Fibroblast of lung (primary cell): Measurements from ENCODE around the gene SOX12. TPM values are rescaled to one million over a fixed set of nuclear protein-coding genes. Genes with fewer than 3 reads are reported as not detected.

Experiments used
- DNase-seq, 2 donors: peaks; one replicate each; pipeline versions ENCODE4 v3.0.0 to v3.0.0-alpha.2; 2010; ENCODE audit warnings: low read depth in 2 of 2
- H2AFZ ChIP-seq: 2 replicates; pipeline ENCODE4 v1.5.1; 2012; ENCODE audit warnings: low read length, control low read depth, inconsistent platforms
- H3K27ac ChIP-seq: 2 replicates; pipeline ENCODE4 v1.5.1; 2011; ENCODE audit warnings: low read length, control low read depth; ENCODE audit not compliant: insufficient read depth
- H3K27me3 ChIP-seq: 2 replicates; pipeline ENCODE4 v1.5.1; 2011; ENCODE audit warnings: mild to moderate bottlenecking, low read length; ENCODE audit not compliant: control insufficient read depth, insufficient read depth
- H3K36me3 ChIP-seq: 2 replicates; pipeline ENCODE4 v1.5.1; 2011; ENCODE audit warnings: low read length; ENCODE audit not compliant: control insufficient read depth, insufficient read depth
- H3K4me1 ChIP-seq: 2 replicates; pipeline ENCODE4 v1.5.1; 2011; ENCODE audit warnings: low read length; ENCODE audit not compliant: control insufficient read depth, insufficient read depth; ENCODE audit errors: extremely low read depth
- H3K4me2 ChIP-seq: 2 replicates; pipeline ENCODE4 v1.5.1; 2011; ENCODE audit warnings: low read length, control low read depth; ENCODE audit not compliant: insufficient read depth; ENCODE audit errors: extremely low read depth
- H3K4me3 ChIP-seq, 4 experiments: fragments of 200-600 bp in 1 of 4; sonication (generic) in 1 of 4; replicated peaks in 1 of 4; 2 replicates each; pipeline ENCODE4 v1.5.1; 2011 to 2016; ENCODE audit warnings: low read length in 4 of 4, low read depth in 3 of 4, mild to moderate bottlenecking in 3 of 4, control low read depth in 2 of 4, inconsistent platforms in 1 of 4, mixed read lengths in 1 of 4; ENCODE audit not compliant: insufficient read depth in 1 of 4; ENCODE audit errors: control extremely low read depth in 1 of 4
- H3K79me2 ChIP-seq: 2 replicates; pipeline ENCODE4 v1.5.1; 2012; ENCODE audit warnings: mild to moderate bottlenecking, low read length, inconsistent platforms; ENCODE audit not compliant: control insufficient read depth, insufficient read depth
- H3K9ac ChIP-seq: 2 replicates; pipeline ENCODE4 v1.5.1; 2011; ENCODE audit warnings: mild to moderate bottlenecking, low read length, control low read depth; ENCODE audit not compliant: insufficient read depth
- H3K9me3 ChIP-seq: 2 replicates; pipeline ENCODE4 v1.5.1; 2012; ENCODE audit warnings: low read depth, low read length; ENCODE audit not compliant: control insufficient read depth, insufficient read depth
- H4K20me1 ChIP-seq: 2 replicates; pipeline ENCODE4 v1.5.1; 2011; ENCODE audit warnings: low read length; ENCODE audit not compliant: control insufficient read depth, insufficient read depth; ENCODE audit errors: extremely low read depth
- CTCF ChIP-seq, 2 donors: IDR thresholded peaks in 1 of 2; conservative IDR thresholded peaks in 1 of 2; 1 replicate in 1 of 2; 2 replicates in 1 of 2; pipeline ENCODE4 v1.5.1; 2011 to 2012; ENCODE audit warnings: low read length in 2 of 2, control low read depth in 1 of 2, inconsistent platforms in 1 of 2, low read depth in 1 of 2, mild to moderate bottlenecking in 1 of 2
- EZH2 ChIP-seq: IDR thresholded peaks from 2 replicates; pipeline ENCODE4 v1.5.1; 2012; ENCODE audit warnings: low read length, control low read depth, mild to moderate bottlenecking; ENCODE audit errors: missing control alignments
- polyA plus RNA-seq, 2 donors: library from polyadenylated mRNA; depleted of rRNA in 1 of 2; stranded (reverse) in 1 of 2; unstranded in 1 of 2; fragments of >200 nt; gene quantifications; 2 replicates each; pipeline ENCODE4 v1.2.1, GENCODE V29; 2011 to 2012; ENCODE audit warnings: missing spikeins in 1 of 2
- total RNA-seq: library from RNA; depleted of rRNA; stranded (reverse); fragments of >200 nt; gene quantifications from 2 replicates; pipeline ENCODE4 v1.2.1, GENCODE V29; 2014

SOX12 gene
- total and polyA plus RNA-seq, 2 donors (not counting 1 experiment from before 2014, with no cell fraction given) = 4.0 to 7.3 TPM

GRCh38 chr20:277496-277781 is 47.9 kb upstream of the SOX12 start:
- DNase-seq = no peak
- Histone ChIP-seq H3K27ac (no peak overlapping the region), H2AFZ (no peak overlapping the region)

GRCh38 chr20:278181-278580 is 47.2 kb upstream of the SOX12 start:
- no peak overlapping the region for H3K4me3 ChIP-seq
- no peak for DNase-seq
- H3K4me1 ChIP-seq = no peaks in the 10 kb centered on the region
- no peaks in the 10 kb centered on the region for H3K79me2 ChIP-seq
- H2AFZ ChIP-seq = no peak overlapping the region
- H3K4me2 ChIP-seq = no peak overlapping the region
- H3K27me3 ChIP-seq = no peaks in the 10 kb centered on the region
- H3K9me3 ChIP-seq = no peaks in the 10 kb centered on the region
- H3K36me3 ChIP-seq = no peaks in the 10 kb centered on the region
- TF ChIP-seq EZH2 (no peak), CTCF (conservative IDR thresholded peaks at IDR 0.05 in 1 of 2, IDR thresholded peaks at IDR 0.05 in 1 of 2; ENCODE audit: low read depth in 1 of 2, low read length in 2 of 2) (no peak)
- no peaks in the 10 kb centered on the region for H4K20me1 ChIP-seq
- no peak overlapping the region for H3K27ac ChIP-seq
- no peak overlapping the region for H3K9ac ChIP-seq

More at GRCh38 chr20:277496-277781, 47.9 kb upstream of the SOX12 start:
- no peak overlapping the region for H3K4me2 ChIP-seq
- H3K9ac ChIP-seq = no peak overlapping the region
- H3K79me2 ChIP-seq = no peaks in the 10 kb centered on the region
- TF ChIP-seq CTCF (conservative IDR thresholded peaks at IDR 0.05 in 1 of 2, IDR thresholded peaks at IDR 0.05 in 1 of 2; ENCODE audit: low read depth in 1 of 2, low read length in 2 of 2) = no peak
- no peak for TF ChIP-seq EZH2
- no peaks in the 10 kb centered on the region for H4K20me1 ChIP-seq
- H3K4me3 ChIP-seq = no peak overlapping the region
- no peaks in the 10 kb centered on the region for H3K9me3 ChIP-seq
- H3K4me1 ChIP-seq = no peaks in the 10 kb centered on the region
- no peaks in the 10 kb centered on the region for H3K27me3 ChIP-seq
- no peaks in the 10 kb centered on the region for H3K36me3 ChIP-seq

- Histone ChIP-seq H3K36me3 (no peaks in the 10 kb centered on the region), H3K4me2 (no peak overlapping the region), H3K27me3 (no peaks in the 10 kb centered on the region), H3K27ac (no peak overlapping the region), H3K9me3 (no peaks in the 10 kb centered on the region), H3K9ac (no peak overlapping the region), H4K20me1 (no peaks in the 10 kb centered on the region), H2AFZ (no peak overlapping the region), H3K4me1 (no peaks in the 10 kb centered on the region), H3K4me3 (no peak overlapping the region), H3K79me2 (no peaks in the 10 kb centered on the region)
- TF ChIP-seq EZH2 (no peak), CTCF (conservative IDR thresholded peaks at IDR 0.05 in 1 of 2, IDR thresholded peaks at IDR 0.05 in 1 of 2; ENCODE audit: low read depth in 1 of 2, low read length in 2 of 2) (no peak)
- DNase-seq = no peak
These were observed 46.5 kb upstream of the SOX12 start for GRCh38 chr20:278607-279571.
